Dedifferentiated amniotic fluid mesenchymal stem cell (primary cell): ENCODE data around the gene UBN1.

Experiments
- DNase-seq: peaks from one replicate; pipeline ENCODE4 v3.0.0-alpha.2; 2016; ENCODE audit errors: extremely low spot score

UBN1 gene

GRCh38 chr16:4931381-4931780, 84.1 kb downstream of the UBN1 start:
- DNase-seq: no peak
